Neural progenitor cell (in vitro differentiated cells): ENCODE results near the gene PEX11G.

Experiments
- CTCF ChIP-seq: fragments of 200-600 bp; sonication (generic); IDR thresholded peaks from 2 replicates; pipeline ENCODE4 v1.5.1; 2017; ENCODE audit warnings: antibody characterized with exemption, mild to moderate bottlenecking
- EZH2phosphoT487 ChIP-seq: fragments of 200-600 bp; sonication (generic); IDR thresholded peaks from 2 replicates; pipeline ENCODE4 v1.6.1; 2017; ENCODE audit warnings: antibody characterized with exemption

GRCh38 chr19:7456964-7457541 is 31.8 kb downstream of the PEX11G start:
- TF ChIP-seq CTCF, result no peak
- no peak for TF ChIP-seq EZH2phosphoT487
